ENCODE measurements around the gene BEND3.

- TF ChIP-seq POLR2A (IDR thresholded peaks at IDR 0.05; ENCODE audit: extremely low read depth, insufficient read length) (no peak), CTCF (IDR thresholded peaks at IDR 0.05; ENCODE audit: low read depth, low read length) (no peak)
Observed at GRCh38 chr6:107123501-107123900, 8.2 kb upstream of the BEND3 start.
